ENCODE data around the gene ECEL1. TPM values are rescaled to one million over a fixed set of nuclear protein-coding genes. Genes with fewer than 3 reads are reported as not detected.

ECEL1 gene
- total and polyA plus RNA-seq, 2 experiments from 2014 or later: 6.7 to 17.5 TPM

GRCh38 chr2:232523402-232523681 is 35.7 kb upstream of the ECEL1 start:
- no peaks in the 10 kb centered on the region for H3K79me2 ChIP-seq (replicated peaks; ENCODE audit: insufficient read depth)
- peaks cover 17% of the 10 kb centered on the region for H3K4me1 Mint-ChIP-seq
- no peak overlapping the region for H3K27ac Mint-ChIP-seq
- H3K4me1 ChIP-seq (ENCODE audit: insufficient read depth): no peaks in the 10 kb centered on the region; the same call in 1 of the 2 replicates
- H3K9me3 Mint-ChIP-seq: no peaks in the 10 kb centered on the region
- H3K36me3 ChIP-seq (ENCODE audit: insufficient read depth): no peaks in the 10 kb centered on the region
- H3K9me2 ChIP-seq (ENCODE audit: insufficient read depth): no peaks in the 10 kb centered on the region
- DNase-seq (ENCODE audit: low spot score) (no peak), ATAC-seq (peak; percentile 1; the same call in 2 of the 3 replicates)
- TF ChIP-seq EZH2 (IDR thresholded peaks at IDR 0.05; ENCODE audit: low read depth, unreplicated experiment): peak; percentile 47
- TF ChIP-seq REST (IDR thresholded peaks at IDR 0.05; ENCODE audit: unreplicated experiment): no peak
- H3K27me3 Mint-ChIP-seq (ENCODE audit: insufficient read depth, low read depth, poor library complexity): peaks cover 44% of the 10 kb centered on the region
- 0 out of 2 replicates have a peak, but pooled peaks cover 3% of the 10 kb centered on the region for H3F3A ChIP-seq (replicated peaks; ENCODE audit: low read depth)
- peak overlapping the region; percentile 59 for H3K4me3 Mint-ChIP-seq
- H3K27ac ChIP-seq (ENCODE audit: low read depth): no peak overlapping the region
- 0 out of 2 replicates have a peak overlapping the region, but pooled peaks have one; percentile 83 for H2AFZ ChIP-seq
- H3K36me3 Mint-ChIP-seq (ENCODE audit: low read depth): no peaks in the 10 kb centered on the region; the same call in 2 of the 3 replicates
- H3K27me3 ChIP-seq (ENCODE audit: insufficient read depth): peaks cover 44% of the 10 kb centered on the region
- H3K4me3 ChIP-seq: peak overlapping the region; percentile 68
- no peaks in the 10 kb centered on the region for H4K20me1 ChIP-seq (replicated peaks; ENCODE audit: insufficient read depth)
- peak overlapping the region; percentile 86 for H3K4me2 ChIP-seq

- ATAC-seq (peak; percentile 4), DNase-seq (ENCODE audit: low spot score) (no peak)
- H3K4me2 ChIP-seq: peak overlapping the region; percentile 86
- H3K4me1 ChIP-seq (ENCODE audit: insufficient read depth): no peaks in the 10 kb centered on the region; the same call in 1 of the 2 replicates
- no peak overlapping the region for H3K27ac ChIP-seq (ENCODE audit: low read depth)
- H3F3A ChIP-seq (replicated peaks; ENCODE audit: low read depth): 0 out of 2 replicates have a peak, but pooled peaks cover 3% of the 10 kb centered on the region
- no peaks in the 10 kb centered on the region; the same call in 2 of the 3 replicates for H3K36me3 Mint-ChIP-seq (ENCODE audit: low read depth)
- H3K79me2 ChIP-seq (replicated peaks; ENCODE audit: insufficient read depth): no peaks in the 10 kb centered on the region
- H3K4me1 Mint-ChIP-seq: peaks cover 17% of the 10 kb centered on the region
- no peaks in the 10 kb centered on the region for H3K36me3 ChIP-seq (ENCODE audit: insufficient read depth)
- TF ChIP-seq ZNF114 (CRISPR knock-in tag; IDR thresholded peaks at IDR 0.05): no peak
- TF ChIP-seq NANOG (IDR thresholded peaks at IDR 0.05; ENCODE audit: borderline replicate concordance): no peak
- no peak for TF ChIP-seq ETS1 (IDR thresholded peaks at IDR 0.05)
- TF ChIP-seq REST (IDR thresholded peaks at IDR 0.05; ENCODE audit: unreplicated experiment): no peak
- TF ChIP-seq CREB1 (CRISPR knock-in tag; IDR thresholded peaks at IDR 0.05; ENCODE audit: low read depth): no peak
- TF ChIP-seq EZH2 (IDR thresholded peaks at IDR 0.05; ENCODE audit: low read depth, unreplicated experiment): peak; percentile 26
- TF ChIP-seq STAT1 (IDR thresholded peaks at IDR 0.05; ENCODE audit: unreplicated experiment): no peak
- TF ChIP-seq CTCF (conservative IDR thresholded peaks at IDR 0.05; ENCODE audit: low read depth in 2 of 2): no peak
- peak overlapping the region; percentile 68 for H3K4me3 ChIP-seq
- H3K27me3 ChIP-seq (ENCODE audit: insufficient read depth): peaks cover 44% of the 10 kb centered on the region
- H3K27ac Mint-ChIP-seq: no peak overlapping the region
- H3K9me3 Mint-ChIP-seq: no peaks in the 10 kb centered on the region
- H3K27me3 Mint-ChIP-seq (ENCODE audit: insufficient read depth, low read depth, poor library complexity): peaks cover 44% of the 10 kb centered on the region
- H3K4me3 Mint-ChIP-seq: peak overlapping the region; percentile 59
- H4K20me1 ChIP-seq (replicated peaks; ENCODE audit: insufficient read depth): no peaks in the 10 kb centered on the region
- H3K9me2 ChIP-seq (ENCODE audit: insufficient read depth): no peaks in the 10 kb centered on the region
- H2AFZ ChIP-seq: peak overlapping the region; percentile 72; the same call in 1 of the 2 replicates
Observed at GRCh38 chr2:232522623-232523401, 35.2 kb upstream of the ECEL1 start.
